ENCODE results near the gene C19orf47.

The C19orf47 gene

GRCh38 chr19:40280608-40281221 is 67.5 kb downstream of the C19orf47 start:
- Histone ChIP-seq H3K4me3 (ENCODE audit: insufficient read depth, low read length, poor library complexity, severe bottlenecking) (no peak overlapping the region), H4K20me1 (ENCODE audit: low read depth, low read length) (no peaks in the 10 kb centered on the region; the same call in 1 of the 2 replicates), H3K27me3 (ENCODE audit: low read length) (no peaks in the 10 kb centered on the region), H3K27ac (ENCODE audit: low read depth, low read length) (no peak overlapping the region), H3K79me2 (ENCODE audit: insufficient read depth, low read length) (peaks cover 83% of the 10 kb centered on the region), H3F3A (ENCODE audit: insufficient read depth) (peaks cover 1% of the 10 kb centered on the region; the same call in 1 of the 2 replicates), H3K9me3 (ENCODE audit: insufficient read depth, low read length) (no peaks in the 10 kb centered on the region), H3K9ac (ENCODE audit: low read length) (no peak overlapping the region), H3K9me2 (replicated peaks; ENCODE audit: insufficient read depth, low read length) (no peaks in the 10 kb centered on the region), H3K36me3 (ENCODE audit: low read length) (no peaks in the 10 kb centered on the region), H2AFZ (ENCODE audit: low read depth, low read length, severe bottlenecking) (no peak overlapping the region), H3K4me2 (ENCODE audit: low read depth, low read length, poor library complexity, severe bottlenecking) (no peak overlapping the region)
- no peak for TF ChIP-seq CTCF (IDR thresholded peaks at IDR 0.05; ENCODE audit: insufficient read depth, low read length, poor library complexity, severe bottlenecking)
- TF ChIP-seq EZH2phosphoT487 (conservative IDR thresholded peaks at IDR 0.05; ENCODE audit: low read length): no peak

- Histone ChIP-seq H3K4me2 (ENCODE audit: low read depth, low read length, poor library complexity, severe bottlenecking) (no peak overlapping the region), H3K27me3 (ENCODE audit: low read length) (no peaks in the 10 kb centered on the region), H3F3A (ENCODE audit: insufficient read depth) (no peaks in the 10 kb centered on the region), H3K36me3 (ENCODE audit: low read length) (no peaks in the 10 kb centered on the region), H2AFZ (ENCODE audit: low read depth, low read length, severe bottlenecking) (no peak overlapping the region), H3K9me3 (ENCODE audit: insufficient read depth, low read length) (no peaks in the 10 kb centered on the region), H3K9ac (ENCODE audit: low read length) (no peak overlapping the region), H3K4me3 (ENCODE audit: insufficient read depth, low read length, poor library complexity, severe bottlenecking) (no peak overlapping the region), H3K9me2 (replicated peaks; ENCODE audit: insufficient read depth, low read length) (no peaks in the 10 kb centered on the region), H4K20me1 (ENCODE audit: low read depth, low read length) (no peaks in the 10 kb centered on the region; the same call in 1 of the 2 replicates), H3K79me2 (ENCODE audit: insufficient read depth, low read length) (peaks cover 88% of the 10 kb centered on the region), H3K27ac (ENCODE audit: low read depth, low read length) (no peak overlapping the region)
- TF ChIP-seq EZH2phosphoT487 (conservative IDR thresholded peaks at IDR 0.05; ENCODE audit: low read length) (no peak), CTCF (IDR thresholded peaks at IDR 0.05; ENCODE audit: insufficient read depth, low read length, poor library complexity, severe bottlenecking) (no peak)
Measured at GRCh38 chr19:40279761-40280607, 68.2 kb downstream of the C19orf47 start.

- H3K9ac ChIP-seq (ENCODE audit: low read length): no peak overlapping the region
- TF ChIP-seq CTCF (IDR thresholded peaks at IDR 0.05; ENCODE audit: insufficient read depth, low read length, poor library complexity, severe bottlenecking) (no peak), EZH2phosphoT487 (conservative IDR thresholded peaks at IDR 0.05; ENCODE audit: low read length) (no peak)
- H3K4me2 ChIP-seq (ENCODE audit: low read depth, low read length, poor library complexity, severe bottlenecking): no peak overlapping the region
- no peak overlapping the region for H3K4me3 ChIP-seq (ENCODE audit: insufficient read depth, low read length, poor library complexity, severe bottlenecking)
- H3K9me3 ChIP-seq (ENCODE audit: insufficient read depth, low read length): no peaks in the 10 kb centered on the region
- no peaks in the 10 kb centered on the region for H3F3A ChIP-seq (ENCODE audit: insufficient read depth)
- no peak overlapping the region for H2AFZ ChIP-seq (ENCODE audit: low read depth, low read length, severe bottlenecking)
- no peaks in the 10 kb centered on the region for H3K9me2 ChIP-seq (replicated peaks; ENCODE audit: insufficient read depth, low read length)
- peaks cover 90% of the 10 kb centered on the region for H3K79me2 ChIP-seq (ENCODE audit: insufficient read depth, low read length)
- no peaks in the 10 kb centered on the region for H3K36me3 ChIP-seq (ENCODE audit: low read length)
- no peak overlapping the region for H3K27ac ChIP-seq (ENCODE audit: low read depth, low read length)
- no peaks in the 10 kb centered on the region; the same call in 1 of the 2 replicates for H4K20me1 ChIP-seq (ENCODE audit: low read depth, low read length)
- H3K27me3 ChIP-seq (ENCODE audit: low read length): no peaks in the 10 kb centered on the region
Measured at GRCh38 chr19:40279120-40279551, 69.1 kb downstream of the C19orf47 start.

Measured in SU-DHL-6 (cell line).